Duodenal mucosa (tissue), 2 donors: Measurements from ENCODE around the gene NDE1.
"Not testable (repeated sequence)": the region's sequence is repeated elsewhere in the genome, so short reads cannot be mapped to it uniquely, and the experiment has no call there.

Experiments used
- H3K27ac ChIP-seq: one replicate; pipeline ENCODE4 v1.7.0; 2013; ENCODE audit warnings: low read depth, low read length
- H3K27me3 ChIP-seq, 2 donors: one replicate each; pipeline ENCODE4 v1.7.0; 2013; ENCODE audit warnings: low read length in 2 of 2, control low read depth in 1 of 2; ENCODE audit not compliant: insufficient read depth in 2 of 2, control insufficient read depth in 1 of 2
- H3K36me3 ChIP-seq, 2 donors: one replicate each; pipeline ENCODE4 v1.7.0; 2013; ENCODE audit warnings: low read length in 2 of 2, control low read depth in 1 of 2; ENCODE audit not compliant: insufficient read depth in 2 of 2, control insufficient read depth in 1 of 2
- H3K4me1 ChIP-seq, 2 donors: one replicate each; pipeline ENCODE4 v1.7.0; 2013; ENCODE audit warnings: low read length in 2 of 2, control low read depth in 1 of 2; ENCODE audit not compliant: insufficient read depth in 2 of 2, control insufficient read depth in 1 of 2
- H3K4me3 ChIP-seq, 2 donors: one replicate each; pipeline ENCODE4 v1.7.0; 2013; ENCODE audit warnings: low read length in 2 of 2, low read depth in 1 of 2
- H3K9ac ChIP-seq, 2 donors: one replicate each; pipeline ENCODE4 v1.7.0; 2013; ENCODE audit warnings: low read length in 2 of 2, low read depth in 1 of 2
- H3K9me3 ChIP-seq, 2 donors: one replicate each; pipeline ENCODE4 v1.7.0; 2013; ENCODE audit warnings: low read length in 2 of 2, control low read depth in 1 of 2; ENCODE audit not compliant: control insufficient read depth in 1 of 2

NDE1 gene

DNA sequence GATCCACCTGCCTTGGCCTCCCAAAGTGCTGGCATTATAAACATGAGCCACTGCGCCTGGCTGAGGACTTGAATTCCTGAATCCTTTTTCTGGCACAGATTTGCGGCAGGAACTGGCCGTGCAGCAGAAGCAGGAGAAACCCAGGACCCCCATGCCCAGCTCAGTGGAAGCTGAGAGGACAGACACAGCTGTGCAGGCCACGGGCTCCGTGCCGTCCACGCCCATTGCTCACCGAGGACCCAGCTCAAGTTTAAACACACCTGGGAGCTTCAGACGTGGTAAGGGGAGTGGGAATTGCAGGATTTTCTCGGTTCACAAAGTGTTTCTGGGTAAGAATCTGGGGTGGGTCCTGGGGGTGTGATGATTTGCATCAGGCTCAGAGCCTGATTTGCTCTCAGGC lies 41.0 kb downstream of the NDE1 start:
- Histone ChIP-seq H3K9ac (no peak overlapping the region), H3K9me3 (no peaks in the 10 kb centered on the region), H3K27ac (no peak overlapping the region), H3K4me3 (no peak overlapping the region), H3K4me1 (no peaks in the 10 kb centered on the region), H3K36me3 (peaks cover 25 to 84% of the 10 kb centered on the region in 2 donors), H3K27me3 (no peaks in the 10 kb centered on the region)

DNA sequence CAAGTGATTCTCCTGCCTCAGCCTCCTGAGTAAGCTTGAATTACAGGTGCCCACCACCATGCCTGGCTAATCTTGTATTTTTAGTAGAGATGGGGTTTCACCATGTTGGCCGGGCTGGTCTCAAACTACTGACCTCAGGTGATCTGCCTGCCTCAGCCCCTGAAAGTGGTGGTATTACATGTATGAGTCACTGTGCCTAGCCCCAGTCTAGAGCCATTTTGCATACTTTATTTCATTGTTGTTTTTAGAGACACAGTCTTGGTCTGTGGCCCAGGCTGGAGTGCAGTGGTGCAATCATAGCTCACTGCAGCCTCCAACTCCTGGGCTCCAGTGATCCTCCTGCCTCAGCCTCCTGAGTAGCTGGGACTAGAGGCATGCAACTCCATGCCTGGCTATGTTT lies 42.5 kb downstream of the NDE1 start:
- not testable (repeated sequence) for H3K27ac ChIP-seq

DNA sequence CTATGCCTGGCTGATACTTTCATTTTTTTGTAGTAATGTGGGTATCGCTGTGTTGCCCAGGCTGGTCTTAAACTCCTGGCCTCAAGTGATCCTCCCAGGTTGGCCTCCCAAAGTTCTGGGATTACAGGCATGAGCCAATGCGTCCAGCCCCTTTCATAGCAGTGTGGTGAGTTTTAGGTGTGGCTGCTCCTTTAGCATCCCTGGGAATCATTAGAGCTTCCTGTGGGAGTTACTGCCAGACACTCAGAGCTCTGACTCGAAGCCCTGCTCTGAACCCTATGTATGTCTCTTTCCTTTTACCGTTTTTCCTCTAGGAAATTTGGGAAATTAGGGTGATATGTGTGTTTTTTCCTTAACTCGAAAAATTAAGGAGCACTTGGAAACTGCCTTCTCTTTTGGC lies 44.5 kb downstream of the NDE1 start:
- Histone ChIP-seq H3K4me3 (no peak overlapping the region), H3K36me3 (peaks cover 36 to 84% of the 10 kb centered on the region in 2 donors), H3K4me1 (no peaks in the 10 kb centered on the region), H3K27me3 (no peaks in the 10 kb centered on the region), H3K9ac (no peak overlapping the region), H3K9me3 (no peaks in the 10 kb centered on the region), H3K27ac (no peak overlapping the region)

More for the DNA sequence above, 42.5 kb downstream of the NDE1 start:
- not testable (repeated sequence) for H3K27me3 ChIP-seq, H3K9ac ChIP-seq, H3K4me3 ChIP-seq, H3K4me1 ChIP-seq, H3K9me3 ChIP-seq
- peaks cover 28 to 84% of the 10 kb centered on the region in 2 donors for H3K36me3 ChIP-seq

DNA sequence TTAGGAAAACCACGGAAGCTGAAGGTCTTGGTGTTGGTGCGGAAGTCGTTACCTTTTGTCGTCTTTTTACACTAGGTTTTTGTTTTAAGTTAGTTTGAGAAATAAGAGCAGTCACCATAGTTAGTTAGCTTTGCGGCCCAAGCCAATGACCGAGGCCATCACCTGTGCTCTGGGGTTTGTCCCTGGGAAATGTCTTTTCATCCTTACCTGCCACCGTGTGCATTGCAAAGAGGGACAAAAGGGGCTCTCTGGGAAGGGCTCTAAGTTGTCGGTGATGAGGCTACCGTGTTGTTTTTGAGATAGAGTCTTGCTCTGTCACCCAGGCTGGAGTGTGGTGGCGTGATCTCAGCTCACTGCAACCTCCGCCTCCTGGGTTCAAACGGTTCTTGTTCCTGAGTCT lies 49.8 kb downstream of the NDE1 start:
- H3K36me3 ChIP-seq: peaks cover 30 to 59% of the 10 kb centered on the region in 2 donors
- no peaks in the 10 kb centered on the region for H3K27me3 ChIP-seq
- no peaks in the 10 kb centered on the region for H3K4me1 ChIP-seq
- H3K27ac ChIP-seq: no peak overlapping the region
- no peak overlapping the region for H3K9ac ChIP-seq
- no peak overlapping the region for H3K4me3 ChIP-seq
- no peaks in the 10 kb centered on the region for H3K9me3 ChIP-seq

DNA sequence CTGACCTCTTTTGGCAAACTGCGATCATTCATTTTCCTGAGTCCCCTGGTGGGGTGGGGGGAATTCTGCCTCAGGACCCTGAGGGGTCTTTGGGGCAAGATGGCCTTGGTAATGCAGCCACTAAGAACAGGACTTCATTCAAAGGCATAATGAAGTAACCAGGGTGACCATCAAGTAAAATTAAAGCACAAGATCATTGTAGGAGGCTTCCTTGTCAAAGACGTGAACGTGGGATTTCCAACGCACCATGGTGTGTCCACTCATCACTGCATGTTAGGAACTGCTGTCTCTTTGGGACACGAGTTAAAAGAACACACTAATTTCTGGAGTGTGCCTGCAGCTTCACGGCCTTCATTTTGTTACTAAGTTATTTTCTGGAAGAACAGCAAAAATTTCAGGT lies 51.3 kb downstream of the NDE1 start:
- no peak overlapping the region for H3K27ac ChIP-seq
- no peaks in the 10 kb centered on the region for H3K27me3 ChIP-seq
- peaks cover 29 to 56% of the 10 kb centered on the region in 2 donors for H3K36me3 ChIP-seq
- H3K9ac ChIP-seq: no peak overlapping the region
- no peak overlapping the region for H3K4me3 ChIP-seq
- no peaks in the 10 kb centered on the region for H3K4me1 ChIP-seq
- H3K9me3 ChIP-seq: no peaks in the 10 kb centered on the region

DNA sequence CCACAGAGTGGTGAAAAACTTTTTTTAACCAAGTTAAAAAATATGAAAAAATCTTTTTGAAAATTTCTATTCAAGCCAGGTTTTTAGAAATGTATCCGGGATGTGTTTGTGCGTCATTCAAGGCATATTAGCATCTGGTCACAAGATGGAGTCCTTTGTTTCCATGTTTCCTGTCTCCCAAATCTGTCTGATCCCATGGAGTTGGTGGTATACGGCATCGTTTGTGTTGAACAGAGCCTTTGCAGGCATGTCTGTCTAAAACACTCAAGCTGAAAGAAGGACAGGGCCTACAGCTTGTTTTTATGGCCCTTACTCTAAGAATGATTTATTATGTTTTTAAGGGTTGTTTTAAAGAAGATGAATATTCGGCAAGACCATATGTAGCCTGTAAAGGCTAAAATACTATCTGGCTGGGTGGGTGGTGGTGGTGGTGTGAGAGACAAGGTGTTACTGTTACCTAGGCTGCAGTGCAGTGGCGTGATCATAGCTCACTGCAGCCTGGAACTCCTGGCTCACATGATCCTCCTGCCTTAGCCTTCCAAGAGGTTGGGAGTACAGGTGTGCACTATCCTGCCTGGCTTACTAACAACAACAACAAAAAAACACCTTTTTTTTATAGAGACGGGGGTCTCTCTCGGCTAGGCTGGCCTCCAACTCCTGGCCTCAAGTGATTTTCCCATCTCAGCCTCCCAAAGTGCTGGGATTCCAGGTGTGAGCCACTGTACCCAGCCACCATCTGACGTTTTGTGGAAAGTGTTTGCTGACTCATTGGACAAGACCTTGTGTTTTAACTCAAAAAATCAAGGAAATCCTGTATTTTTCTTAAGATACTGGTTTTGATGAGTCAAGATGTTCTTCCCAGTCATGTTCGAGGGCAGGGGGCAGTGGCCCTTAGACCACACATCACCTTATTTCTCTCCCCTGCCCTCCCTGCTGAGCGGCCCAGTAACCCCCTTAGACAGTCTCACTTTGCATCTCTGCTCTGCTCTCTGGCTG lies 52.2 kb downstream of the NDE1 start:
- Histone ChIP-seq H3K4me1 (no peaks in the 10 kb centered on the region), H3K27ac (no peak overlapping the region), H3K36me3 (peaks cover 21 to 47% of the 10 kb centered on the region in 2 donors)

DNA sequence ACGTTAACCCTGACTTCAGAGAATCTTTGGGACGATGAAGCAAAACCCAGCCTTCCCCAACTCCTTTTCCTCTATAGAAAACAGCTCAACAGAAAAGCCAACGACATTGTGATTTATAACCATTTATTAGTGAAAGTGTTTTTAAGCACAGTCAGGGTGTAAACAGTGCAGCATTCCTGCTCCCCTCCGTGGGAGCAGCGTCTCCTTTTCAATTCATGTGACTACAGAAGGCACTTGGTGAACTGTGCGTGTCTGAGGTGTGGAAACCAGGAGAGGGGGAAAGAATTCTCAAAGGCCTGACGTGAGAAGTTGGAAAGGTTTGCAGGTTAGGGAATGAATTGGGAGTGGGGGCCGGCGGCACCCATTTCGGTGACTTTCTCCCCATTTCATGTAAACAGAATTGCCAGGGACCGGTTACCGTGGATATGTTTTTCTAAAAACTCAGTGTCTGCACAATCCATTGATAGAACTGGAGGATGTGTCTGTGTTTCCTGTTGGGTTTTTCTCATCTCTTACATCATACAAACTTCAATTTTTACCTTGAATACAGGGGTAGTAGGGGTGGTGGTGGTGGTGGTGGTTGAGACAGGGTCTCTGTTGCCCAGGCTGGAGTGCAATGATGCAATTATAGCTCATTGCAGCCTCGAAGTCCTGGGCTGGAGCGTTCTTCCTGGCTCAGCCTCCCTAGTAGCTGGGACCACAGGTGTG lies 53.1 kb downstream of the NDE1 start:
- no peak overlapping the region for H3K9ac ChIP-seq
- no peak overlapping the region for H3K4me3 ChIP-seq
- H3K36me3 ChIP-seq: peaks cover 22 to 43% of the 10 kb centered on the region in 2 donors
- H3K27ac ChIP-seq: no peak overlapping the region
- no peaks in the 10 kb centered on the region for H3K4me1 ChIP-seq
- H3K27me3 ChIP-seq: no peaks in the 10 kb centered on the region
- no peaks in the 10 kb centered on the region for H3K9me3 ChIP-seq

More for the DNA sequence above, 52.2 kb downstream of the NDE1 start:
- Histone ChIP-seq H3K27me3 (no peaks in the 10 kb centered on the region), H3K4me3 (no peak overlapping the region), H3K9me3 (no peaks in the 10 kb centered on the region), H3K9ac (no peak overlapping the region)

DNA sequence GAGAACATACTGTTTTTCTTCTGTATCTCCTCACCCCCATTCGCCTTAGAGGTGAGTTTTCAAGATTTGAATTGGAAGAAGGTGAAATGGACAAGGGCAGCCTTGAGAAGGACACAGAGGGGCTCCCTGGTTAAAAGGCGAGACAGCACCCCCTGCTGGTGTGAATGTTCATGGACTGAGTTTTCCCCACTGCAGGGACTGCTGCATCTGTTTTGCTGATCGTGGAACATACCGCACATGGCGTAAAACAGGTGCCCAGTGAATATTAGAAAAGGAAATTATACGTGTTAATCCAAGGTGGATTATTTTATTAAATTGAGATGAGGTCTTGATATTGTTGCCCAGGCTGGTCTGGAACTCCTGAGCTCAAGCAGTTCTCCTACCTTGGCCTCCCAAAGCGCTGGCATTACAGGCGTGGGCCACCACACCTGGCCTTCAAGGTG lies 54.5 kb downstream of the NDE1 start:
- H3K4me1 ChIP-seq: no peaks in the 10 kb centered on the region
- H3K27ac ChIP-seq: no peak overlapping the region
- no peaks in the 10 kb centered on the region for H3K27me3 ChIP-seq
- no peak overlapping the region for H3K4me3 ChIP-seq
- H3K36me3 ChIP-seq: peaks cover 16 to 33% of the 10 kb centered on the region in 2 donors
- no peak overlapping the region for H3K9ac ChIP-seq
- H3K9me3 ChIP-seq: no peaks in the 10 kb centered on the region

DNA sequence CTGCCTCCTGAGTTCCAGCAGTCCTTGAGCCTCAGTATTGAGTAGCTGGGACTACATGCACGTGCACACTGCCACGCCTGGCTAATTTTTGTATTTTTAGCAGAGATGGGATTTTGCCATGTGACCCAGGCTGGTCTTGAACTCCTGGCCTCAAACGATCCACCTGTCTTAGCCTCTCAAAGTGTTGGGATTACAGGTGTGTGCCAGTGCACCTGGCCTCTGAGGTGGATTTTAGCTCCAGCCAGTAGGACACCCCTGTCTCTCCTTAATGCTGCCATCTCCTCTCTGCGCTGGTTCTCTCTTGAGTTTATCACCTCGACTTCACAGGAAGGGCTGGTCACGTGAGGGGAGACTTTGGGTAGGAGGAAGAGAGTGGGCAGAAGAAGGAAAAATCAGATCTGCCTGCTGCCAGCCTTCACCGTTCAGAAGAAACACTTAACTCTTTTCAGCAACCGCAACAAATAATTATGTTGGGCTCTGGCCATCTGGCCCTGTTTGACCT lies 55.1 kb downstream of the NDE1 start:
- Histone ChIP-seq H3K9ac (no peak overlapping the region), H3K9me3 (no peaks in the 10 kb centered on the region), H3K36me3 (peaks cover 11 to 28% of the 10 kb centered on the region in 2 donors), H3K27me3 (no peaks in the 10 kb centered on the region), H3K4me1 (no peaks in the 10 kb centered on the region), H3K4me3 (no peak overlapping the region), H3K27ac (no peak overlapping the region)

DNA sequence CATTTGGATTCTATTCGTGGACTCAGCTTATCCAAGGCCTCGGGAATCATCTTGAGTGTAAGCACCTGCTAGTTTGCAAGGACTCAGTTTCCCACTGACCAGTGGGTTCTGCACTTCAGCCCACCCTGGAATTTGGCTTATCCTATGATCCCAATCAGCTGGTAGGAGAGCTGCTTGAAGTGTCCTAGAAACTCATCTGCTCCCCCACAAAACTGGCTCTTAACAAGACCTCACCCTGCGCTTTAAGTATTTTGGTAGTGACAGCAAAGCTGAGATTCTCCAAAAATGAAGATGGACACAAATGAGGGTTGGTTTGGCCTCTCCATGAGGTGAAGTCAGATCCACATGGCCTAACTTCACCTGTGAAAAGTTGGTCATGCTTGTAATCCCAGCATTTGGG lies 57.3 kb downstream of the NDE1 start:
- peaks cover 5 to 16% of the 10 kb centered on the region in 2 donors for H3K36me3 ChIP-seq
- H3K27me3 ChIP-seq: no peaks in the 10 kb centered on the region
- H3K4me3 ChIP-seq: no peak overlapping the region
- H3K27ac ChIP-seq: no peak overlapping the region
- H3K9ac ChIP-seq: no peak overlapping the region
- H3K9me3 ChIP-seq: no peaks in the 10 kb centered on the region
- H3K4me1 ChIP-seq: no peaks in the 10 kb centered on the region
